ENCODE results near the gene ADCY7. TPM values are rescaled to one million over a fixed set of nuclear protein-coding genes. Genes with fewer than 3 reads are reported as not detected.

ADCY7 gene
- total RNA-seq, 1 donor from 2014 or later: 30.3 TPM

DNA sequence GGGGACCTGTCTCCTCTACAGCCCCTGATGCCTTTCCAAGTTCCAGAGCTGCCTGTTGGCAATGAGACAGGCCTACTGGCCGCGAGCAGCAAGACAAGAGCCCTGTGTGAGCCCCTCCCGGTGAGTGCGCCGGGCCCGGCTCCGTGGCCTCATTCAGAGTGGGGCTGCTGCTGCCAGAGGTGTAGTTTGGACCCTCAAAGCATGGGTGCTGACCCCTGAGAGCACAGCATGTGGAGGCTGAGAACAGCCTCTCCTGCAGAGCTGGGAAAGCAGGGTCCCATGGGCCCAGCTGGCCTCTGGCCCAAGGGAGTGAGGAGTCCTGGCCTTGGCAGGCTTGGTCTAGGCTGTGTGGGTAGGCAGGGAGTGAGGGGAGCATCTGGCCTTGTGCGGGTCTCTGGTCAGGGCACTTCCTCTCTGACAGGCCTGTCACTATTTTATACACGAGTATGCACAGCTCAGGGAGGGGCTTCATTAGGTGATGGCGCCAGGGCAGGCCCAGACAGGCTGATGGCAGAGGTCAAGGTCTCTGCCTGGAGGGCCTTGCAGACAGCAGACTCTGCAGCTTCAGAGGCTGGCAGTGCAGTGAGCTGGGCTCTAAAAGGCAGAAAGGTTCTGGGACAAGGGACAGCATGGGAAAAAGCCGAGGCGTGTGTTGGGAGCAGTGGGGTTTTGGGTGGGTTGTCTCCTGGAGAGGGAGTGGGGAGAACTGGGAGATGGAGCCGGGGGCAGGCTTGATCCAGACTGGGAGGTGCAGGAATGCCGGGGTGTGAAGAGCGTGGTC is 43.4 kb downstream of the ADCY7 start:
- no peaks in the 10 kb centered on the region for H3K27me3 ChIP-seq (ENCODE audit: insufficient read depth, low read length)
- H3K4me2 ChIP-seq (ENCODE audit: low read length): no peak overlapping the region
- no peaks in the 10 kb centered on the region for H3K79me2 ChIP-seq (ENCODE audit: insufficient read depth, low read length)
- no peaks in the 10 kb centered on the region for H4K20me1 ChIP-seq (ENCODE audit: insufficient read depth, low read length)
- H3K9me3 ChIP-seq (ENCODE audit: insufficient read depth, low read depth, low read length): no peaks in the 10 kb centered on the region
- H2AFZ ChIP-seq (ENCODE audit: low read depth, low read length): no peak overlapping the region
- no peak overlapping the region for H3K9ac ChIP-seq (ENCODE audit: low read length)
- FAIRE-seq (no peak), DNase-seq (ENCODE audit: low read depth) (no peak)
- no peak overlapping the region for H3K27ac ChIP-seq (ENCODE audit: low read depth, low read length)
- H3K36me3 ChIP-seq (ENCODE audit: insufficient read depth, low read length): no peaks in the 10 kb centered on the region
- Mint-ChIP-seq H3K4me3 (ENCODE audit: unreplicated experiment) (peak overlapping the region; percentile 29), H3K9me3 (ENCODE audit: unreplicated experiment) (no peaks in the 10 kb centered on the region), H3K27ac (ENCODE audit: unreplicated experiment) (no peak overlapping the region), H3K4me1 (ENCODE audit: low read depth, unreplicated experiment) (peaks cover 18% of the 10 kb centered on the region), H3K27me3 (ENCODE audit: low read depth, unreplicated experiment) (no peaks in the 10 kb centered on the region), H3K36me3 (ENCODE audit: low read depth, unreplicated experiment) (peaks cover 16% of the 10 kb centered on the region)
- H3K4me3 ChIP-seq (ENCODE audit: insufficient read depth, low read depth, low read length): no peak overlapping the region
- no peak for TF ChIP-seq EZH2 (IDR thresholded peaks at IDR 0.05; ENCODE audit: insufficient read depth, low read length)
- TF ChIP-seq, protein P1, sequence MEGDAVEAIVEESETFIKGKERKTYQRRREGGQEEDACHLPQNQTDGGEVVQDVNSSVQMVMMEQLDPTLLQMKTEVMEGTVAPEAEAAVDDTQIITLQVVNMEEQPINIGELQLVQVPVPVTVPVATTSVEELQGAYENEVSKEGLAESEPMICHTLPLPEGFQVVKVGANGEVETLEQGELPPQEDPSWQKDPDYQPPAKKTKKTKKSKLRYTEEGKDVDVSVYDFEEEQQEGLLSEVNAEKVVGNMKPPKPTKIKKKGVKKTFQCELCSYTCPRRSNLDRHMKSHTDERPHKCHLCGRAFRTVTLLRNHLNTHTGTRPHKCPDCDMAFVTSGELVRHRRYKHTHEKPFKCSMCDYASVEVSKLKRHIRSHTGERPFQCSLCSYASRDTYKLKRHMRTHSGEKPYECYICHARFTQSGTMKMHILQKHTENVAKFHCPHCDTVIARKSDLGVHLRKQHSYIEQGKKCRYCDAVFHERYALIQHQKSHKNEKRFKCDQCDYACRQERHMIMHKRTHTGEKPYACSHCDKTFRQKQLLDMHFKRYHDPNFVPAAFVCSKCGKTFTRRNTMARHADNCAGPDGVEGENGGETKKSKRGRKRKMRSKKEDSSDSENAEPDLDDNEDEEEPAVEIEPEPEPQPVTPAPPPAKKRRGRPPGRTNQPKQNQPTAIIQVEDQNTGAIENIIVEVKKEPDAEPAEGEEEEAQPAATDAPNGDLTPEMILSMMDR (IDR thresholded peaks at IDR 0.05; ENCODE audit: insufficient read depth, low read depth, low read length): no peak
- peaks cover 11% of the 10 kb centered on the region for H3K4me1 ChIP-seq (ENCODE audit: insufficient read depth, low read length)

DNA sequence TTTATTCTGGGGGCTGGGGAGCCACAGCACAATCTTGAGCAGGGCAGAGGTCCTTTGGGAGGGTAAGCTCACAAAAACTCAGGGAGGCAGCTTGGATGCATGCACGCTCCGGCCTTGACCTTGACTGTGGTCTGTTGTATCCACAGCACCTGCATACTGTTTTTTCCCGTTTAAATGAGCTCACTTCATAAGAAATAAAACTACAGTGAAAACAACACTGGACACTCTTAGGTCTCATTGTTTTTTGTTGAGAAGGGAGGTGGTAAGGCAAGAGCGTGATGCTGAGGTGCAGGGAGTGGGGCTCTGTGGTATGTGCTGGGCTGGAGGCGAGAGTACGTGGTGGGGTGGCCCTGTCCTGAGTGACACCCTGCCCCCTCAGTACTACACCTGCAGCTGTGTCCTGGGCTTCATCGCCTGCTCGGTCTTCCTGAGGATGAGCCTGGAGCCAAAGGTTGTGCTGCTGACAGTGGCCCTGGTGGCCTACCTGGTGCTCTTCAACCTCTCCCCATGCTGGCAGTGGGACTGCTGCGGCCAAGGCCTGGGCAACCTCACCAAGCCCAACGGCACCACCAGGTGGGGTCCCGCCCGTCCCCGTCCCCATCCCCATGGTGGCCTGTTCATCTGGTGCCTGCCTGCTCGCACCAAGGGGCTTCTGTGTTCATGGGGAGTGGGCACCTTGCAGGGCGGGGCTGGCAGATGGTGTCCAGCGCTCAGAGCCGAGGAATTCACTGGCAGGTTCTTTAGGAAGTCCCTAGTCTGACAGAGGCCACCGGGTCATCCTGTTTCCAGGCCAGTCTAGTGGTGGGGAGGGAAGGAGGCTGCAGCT is 44.2 kb downstream of the ADCY7 start:
- H3K4me1 Mint-ChIP-seq (ENCODE audit: low read depth, unreplicated experiment): peaks cover 26% of the 10 kb centered on the region
- Histone ChIP-seq H3K27me3 (ENCODE audit: insufficient read depth, low read length) (no peaks in the 10 kb centered on the region), H3K36me3 (ENCODE audit: insufficient read depth, low read length) (peaks cover 3% of the 10 kb centered on the region), H2AFZ (ENCODE audit: low read depth, low read length) (no peak overlapping the region), H3K4me2 (ENCODE audit: low read length) (no peak overlapping the region), H3K79me2 (ENCODE audit: insufficient read depth, low read length) (no peaks in the 10 kb centered on the region), H3K9me3 (ENCODE audit: insufficient read depth, low read depth, low read length) (no peaks in the 10 kb centered on the region), H3K4me3 (ENCODE audit: insufficient read depth, low read depth, low read length) (no peak overlapping the region), H3K9ac (ENCODE audit: low read length) (no peak overlapping the region), H4K20me1 (ENCODE audit: insufficient read depth, low read length) (no peaks in the 10 kb centered on the region), H3K27ac (ENCODE audit: low read depth, low read length) (no peak overlapping the region), H3K4me1 (ENCODE audit: insufficient read depth, low read length) (peaks cover 11% of the 10 kb centered on the region)
- no peak overlapping the region for H3K27ac Mint-ChIP-seq (ENCODE audit: unreplicated experiment)
- no peak for TF ChIP-seq EZH2 (IDR thresholded peaks at IDR 0.05; ENCODE audit: insufficient read depth, low read length)
- TF ChIP-seq, protein P1 (IDR thresholded peaks at IDR 0.05; ENCODE audit: insufficient read depth, low read depth, low read length): no peak
- no peaks in the 10 kb centered on the region for H3K9me3 Mint-ChIP-seq (ENCODE audit: unreplicated experiment)
- H3K4me3 Mint-ChIP-seq (ENCODE audit: unreplicated experiment): peak overlapping the region; percentile 29
- DNase-seq (ENCODE audit: low read depth) (no peak), FAIRE-seq (no peak)
- peaks cover 16% of the 10 kb centered on the region for H3K36me3 Mint-ChIP-seq (ENCODE audit: low read depth, unreplicated experiment)
- H3K27me3 Mint-ChIP-seq (ENCODE audit: low read depth, unreplicated experiment): no peaks in the 10 kb centered on the region
